ENCODE measurements around the gene FMNL1. TPM values are rescaled to one million over a fixed set of nuclear protein-coding genes. Genes with fewer than 3 reads are reported as not detected.

Gene FMNL1, protein sequence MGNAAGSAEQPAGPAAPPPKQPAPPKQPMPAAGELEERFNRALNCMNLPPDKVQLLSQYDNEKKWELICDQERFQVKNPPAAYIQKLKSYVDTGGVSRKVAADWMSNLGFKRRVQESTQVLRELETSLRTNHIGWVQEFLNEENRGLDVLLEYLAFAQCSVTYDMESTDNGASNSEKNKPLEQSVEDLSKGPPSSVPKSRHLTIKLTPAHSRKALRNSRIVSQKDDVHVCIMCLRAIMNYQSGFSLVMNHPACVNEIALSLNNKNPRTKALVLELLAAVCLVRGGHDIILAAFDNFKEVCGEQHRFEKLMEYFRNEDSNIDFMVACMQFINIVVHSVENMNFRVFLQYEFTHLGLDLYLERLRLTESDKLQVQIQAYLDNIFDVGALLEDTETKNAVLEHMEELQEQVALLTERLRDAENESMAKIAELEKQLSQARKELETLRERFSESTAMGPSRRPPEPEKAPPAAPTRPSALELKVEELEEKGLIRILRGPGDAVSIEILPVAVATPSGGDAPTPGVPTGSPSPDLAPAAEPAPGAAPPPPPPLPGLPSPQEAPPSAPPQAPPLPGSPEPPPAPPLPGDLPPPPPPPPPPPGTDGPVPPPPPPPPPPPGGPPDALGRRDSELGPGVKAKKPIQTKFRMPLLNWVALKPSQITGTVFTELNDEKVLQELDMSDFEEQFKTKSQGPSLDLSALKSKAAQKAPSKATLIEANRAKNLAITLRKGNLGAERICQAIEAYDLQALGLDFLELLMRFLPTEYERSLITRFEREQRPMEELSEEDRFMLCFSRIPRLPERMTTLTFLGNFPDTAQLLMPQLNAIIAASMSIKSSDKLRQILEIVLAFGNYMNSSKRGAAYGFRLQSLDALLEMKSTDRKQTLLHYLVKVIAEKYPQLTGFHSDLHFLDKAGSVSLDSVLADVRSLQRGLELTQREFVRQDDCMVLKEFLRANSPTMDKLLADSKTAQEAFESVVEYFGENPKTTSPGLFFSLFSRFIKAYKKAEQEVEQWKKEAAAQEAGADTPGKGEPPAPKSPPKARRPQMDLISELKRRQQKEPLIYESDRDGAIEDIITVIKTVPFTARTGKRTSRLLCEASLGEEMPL
- total RNA-seq (2022; extraction: Qiagen RNA extraction): 22.1 to 35.1 TPM (median 33.5 TPM) in 5 replicates

DNA sequence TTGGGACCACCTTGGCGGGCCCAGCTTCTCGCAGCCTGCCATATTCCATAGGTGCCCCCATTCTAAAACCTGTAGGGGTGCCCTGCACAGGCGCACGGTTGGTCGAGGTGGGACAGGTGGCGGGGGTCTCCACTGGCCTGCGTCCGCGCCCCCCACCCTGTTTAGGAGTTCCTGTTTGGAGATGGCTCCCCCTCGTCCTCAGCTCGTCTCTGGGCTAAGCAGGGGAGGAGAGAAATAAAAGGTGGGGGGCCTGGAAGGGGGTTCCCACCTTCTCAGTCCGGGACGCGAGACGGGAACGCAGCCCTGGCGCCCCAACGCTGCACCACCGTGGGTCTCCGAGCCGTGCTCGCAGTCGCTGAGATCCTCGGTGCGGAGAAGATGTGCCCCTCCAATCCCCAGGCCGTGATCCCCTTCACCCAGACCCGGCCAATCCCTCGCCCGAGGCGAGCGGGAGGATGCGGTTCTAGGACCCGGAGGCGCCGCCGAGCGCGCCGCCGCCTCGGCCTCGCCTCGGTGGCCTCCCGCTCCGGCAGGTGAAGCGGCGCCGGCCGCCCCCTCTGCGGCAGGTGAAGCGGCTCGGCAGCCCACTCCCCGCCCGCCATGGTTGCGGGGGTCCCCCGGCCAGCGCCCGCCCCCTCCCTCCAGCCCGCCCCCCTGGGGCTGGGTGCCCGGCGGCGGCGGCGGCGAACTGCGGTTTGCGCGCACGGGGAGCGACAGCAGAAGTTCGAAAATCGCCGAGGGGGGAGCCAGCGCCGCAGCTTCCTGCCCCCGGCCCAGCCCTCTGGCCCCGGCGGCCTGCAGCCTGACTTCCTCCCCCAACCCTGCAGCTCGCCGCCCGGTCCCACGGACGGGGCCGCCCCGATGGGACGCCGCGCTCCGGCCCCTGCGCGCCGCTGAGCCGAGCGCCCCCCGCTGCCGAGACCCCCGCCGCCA lies at the start of gene FMNL1:
Gene FMNL1, plus strand, starts transcription at position 805 of the 933 bp plus-strand sequence. CDS start 240 bp downstream, outside the sequence.

DNA sequence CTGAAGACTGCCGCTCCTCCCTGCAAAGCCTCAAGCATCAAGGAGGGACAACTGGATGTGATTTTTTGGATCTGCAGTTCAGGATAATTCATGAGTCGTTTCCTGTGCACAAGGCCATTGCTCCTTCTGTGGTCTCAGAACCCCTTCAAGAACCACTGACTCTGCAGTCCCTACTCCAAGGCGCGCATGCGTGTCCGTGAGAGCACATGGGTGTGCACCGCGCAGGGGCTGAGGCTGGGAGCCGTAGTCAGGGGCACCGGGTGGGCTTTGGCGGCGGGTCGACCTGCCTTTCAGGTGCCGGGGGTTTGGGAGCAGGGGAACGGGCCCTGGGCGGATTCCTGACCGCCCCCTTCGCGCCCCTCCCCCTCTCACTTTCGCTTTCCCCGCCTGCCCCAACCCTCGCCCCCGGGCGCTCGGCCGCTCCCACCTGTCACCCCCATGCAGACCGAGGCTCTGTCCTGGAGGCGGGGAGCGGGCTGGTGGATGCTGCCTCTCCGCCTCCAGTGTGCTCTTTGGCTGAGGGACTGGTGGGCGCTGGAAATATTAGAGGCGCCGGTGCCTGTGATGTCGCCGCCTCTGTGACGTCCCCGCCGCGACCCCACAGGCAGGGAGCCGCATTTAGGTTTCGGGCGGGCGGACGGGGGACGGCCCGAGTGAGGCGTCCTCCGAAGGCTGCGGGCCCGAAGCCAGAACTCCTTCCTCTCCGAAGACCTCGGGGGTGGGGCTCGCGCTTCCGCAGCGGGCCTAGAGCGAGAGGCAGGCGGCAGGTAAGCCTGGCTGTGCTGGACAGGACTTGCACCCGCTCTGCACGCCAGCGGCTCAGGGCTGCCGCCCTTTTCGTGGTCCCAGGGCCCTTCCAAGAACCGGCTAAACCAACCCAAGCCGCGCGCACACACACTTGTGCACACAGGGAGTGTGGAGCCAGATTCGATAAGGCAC lies 40.2 kb downstream of the FMNL1 start, which contains the start of gene SPATA32:
Gene SPATA32, minus strand, starts transcription at position 518 of the 939 bp plus-strand sequence. Its CDS starts 78 bp downstream, at position 440.

Other genes starting within 250 kb of the FMNL1 start
- 14.4 to 20.1 TPM (median 18.1 TPM) in 5 replicates for gene DCAKD, start 170.3 kb upstream of the FMNL1 start, total RNA-seq (2022; extraction: Qiagen RNA extraction)
- 225 to 369 TPM (median 244 TPM) in 5 replicates for gene NMT1, start 160.6 kb upstream of the FMNL1 start, total RNA-seq (2022; extraction: Qiagen RNA extraction)
- 124 to 185 TPM (median 158 TPM) in 5 replicates for gene PLCD3, start 89.4 kb upstream of the FMNL1 start, total RNA-seq (2022; extraction: Qiagen RNA extraction)
- gene ACBD4, start 86.2 kb upstream of the FMNL1 start, total RNA-seq (2022; extraction: Qiagen RNA extraction): 6.3 to 8.0 TPM (median 6.8 TPM) in 5 replicates
- gene HEXIM1, start 73.4 kb upstream of the FMNL1 start, total RNA-seq (2022; extraction: Qiagen RNA extraction): 39.3 to 50.1 TPM (median 45.0 TPM) in 5 replicates
- 10.5 to 17.7 TPM (median 15.0 TPM) in 5 replicates for gene HEXIM2, start 60.0 kb upstream of the FMNL1 start, total RNA-seq (2022; extraction: Qiagen RNA extraction)
- 0.08 to 0.14 TPM (median 0.12 TPM) in 5 replicates for gene SPATA32, start 40.2 kb downstream of the FMNL1 start, total RNA-seq (2022; extraction: Qiagen RNA extraction)
- gene MAP3K14, start 95.1 kb downstream of the FMNL1 start, total RNA-seq (2022; extraction: Qiagen RNA extraction): 23.3 to 46.0 TPM (median 36.7 TPM) in 5 replicates
- gene ARHGAP27, start 211.0 kb downstream of the FMNL1 start, total RNA-seq (2022; extraction: Qiagen RNA extraction): 9.5 to 17.8 TPM (median 15.1 TPM) in 5 replicates

All from A549 treated with dexamethasone at 1 μM for 4 hours (cell line).